K562 (cell line): ENCODE results near the gene FAM234A. TPM values are rescaled to one million over a fixed set of nuclear protein-coding genes. Genes with fewer than 3 reads are reported as not detected.

Source experiments
- ETV5 ChIP-seq: sonication (generic); formaldehyde crosslinking; IDR thresholded peaks from 2 replicates; pipeline ENCODE4 v1.4.0; 2020; ENCODE audit warnings: low read depth, mild to moderate bottlenecking, missing genetic modification reagents
- polyA plus RNA-seq, 8 experiments: library from polyadenylated mRNA; depleted of rRNA in 4 of 8; stranded (reverse) in 5 of 8; unstranded in 3 of 8; fragments of >200 nt; fragmentation: Nextera tagmentation in 2 of 8; fragmentation: Illumina TruSeq in 1 of 8; extraction: Ambion mirVana in 2 of 8; extraction: Trizol in 1 of 8; gene quantifications; 2 replicates each; pipeline versions ENCODE4 v1.2.1 to v1.2.3, GENCODE V29; 2011 to 2014; ENCODE audit warnings: inconsistent platforms in 1 of 8, missing spikeins in 1 of 8
- total RNA-seq, 7 experiments: library from RNA; depleted of rRNA in 6 of 7; stranded (reverse); fragments of >200 nt in 6 of 7; fragmentation: Illumina TruSeq in 2 of 7; extraction: Trizol in 2 of 7; gene quantifications; 2 replicates each; pipeline versions ENCODE4 v1.2.1 to v1.2.3, GENCODE V29; 2011 to 2021; ENCODE audit warnings: low replicate concordance in 1 of 7
- TF ChIP-seq, protein P1 (sequence below), 2 experiments: fragments of 200-800 bp in 1 of 2; sonication (Bioruptor generic) in 1 of 2; sonication (generic) in 1 of 2; formaldehyde crosslinking in 1 of 2; IDR thresholded peaks in 1 of 2; conservative IDR thresholded peaks in 1 of 2; 2 replicates each; pipeline versions ENCODE4 v1.5.0 to v1.6.1; 2016 to 2020; ENCODE audit warnings: missing compliant biosample characterization in 1 of 2, missing genetic modification characterization in 1 of 2, missing genetic modification reagents in 1 of 2
- TF ChIP-seq, protein P2 (sequence below): fragments of 250-450 bp; sonication (Bioruptor Pico); IDR thresholded peaks from 2 replicates; pipeline ENCODE4 v1.8.0; 2022; ENCODE audit warnings: inconsistent platforms
- TF ChIP-seq, protein P3 (sequence below): sonication (generic); formaldehyde crosslinking; IDR thresholded peaks from 2 replicates; pipeline ENCODE4 v1.8.0; 2022; ENCODE audit warnings: missing genetic modification reagents, mild to moderate bottlenecking, moderate library complexity, borderline replicate concordance
- TF ChIP-seq, protein P4 (sequence below): fragments of 450-650 bp; IDR thresholded peaks from 2 replicates; pipeline ENCODE4 v1.6.1; 2016; ENCODE audit warnings: low read depth

The FAM234A gene
- total and polyA plus RNA-seq, 9 of the 15 experiments (the other 6 are each of a cell fraction or from before 2014, with no cell fraction given), result 1.0 to 47.9 (median 15.0) TPM

DNA sequence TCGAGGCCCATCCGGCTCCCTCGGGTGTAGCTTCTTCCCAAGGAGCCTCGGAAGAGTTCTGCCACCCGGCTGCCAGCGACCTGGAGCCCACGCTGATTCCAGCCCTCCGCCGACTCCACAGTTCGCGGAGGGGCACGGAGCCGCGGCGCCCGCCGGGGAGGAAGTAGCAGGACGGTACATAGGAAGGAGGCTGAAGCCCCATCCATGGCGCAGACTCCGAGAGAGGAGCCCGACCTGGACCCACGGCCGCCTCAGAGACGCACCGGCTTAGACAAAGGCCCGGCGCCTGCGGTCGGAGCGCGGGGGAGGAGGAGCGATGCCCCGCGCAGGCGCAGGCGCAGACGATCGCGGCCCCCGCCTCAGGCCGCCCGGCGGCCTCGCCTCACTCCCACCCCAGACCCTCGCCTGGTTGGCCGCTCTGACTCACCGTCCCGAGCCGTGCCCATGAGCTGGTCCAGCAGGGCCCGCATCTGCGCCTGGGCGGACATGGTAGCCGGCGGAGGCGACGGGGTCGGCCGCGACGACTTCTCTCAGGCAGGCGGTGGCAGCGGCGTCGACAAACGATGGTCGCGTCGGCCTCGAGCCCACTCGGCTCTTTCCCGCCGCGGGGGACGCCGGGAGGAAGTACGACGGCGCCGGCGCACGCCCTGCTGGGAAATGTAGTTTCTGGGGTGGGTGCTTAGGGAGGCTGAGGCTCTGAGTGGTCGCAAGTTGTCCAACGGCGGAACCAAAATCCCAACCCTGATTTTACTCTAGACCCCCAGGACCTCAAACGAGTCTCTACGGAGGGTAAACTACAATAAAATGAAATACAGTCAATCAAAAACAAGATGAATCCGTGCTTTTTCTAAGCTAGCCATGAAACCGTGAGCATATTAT, 5.5 kb upstream of the FAM234A start, which contains the start of gene LUC7L (continued):
- TF ChIP-seq, protein P1, sequence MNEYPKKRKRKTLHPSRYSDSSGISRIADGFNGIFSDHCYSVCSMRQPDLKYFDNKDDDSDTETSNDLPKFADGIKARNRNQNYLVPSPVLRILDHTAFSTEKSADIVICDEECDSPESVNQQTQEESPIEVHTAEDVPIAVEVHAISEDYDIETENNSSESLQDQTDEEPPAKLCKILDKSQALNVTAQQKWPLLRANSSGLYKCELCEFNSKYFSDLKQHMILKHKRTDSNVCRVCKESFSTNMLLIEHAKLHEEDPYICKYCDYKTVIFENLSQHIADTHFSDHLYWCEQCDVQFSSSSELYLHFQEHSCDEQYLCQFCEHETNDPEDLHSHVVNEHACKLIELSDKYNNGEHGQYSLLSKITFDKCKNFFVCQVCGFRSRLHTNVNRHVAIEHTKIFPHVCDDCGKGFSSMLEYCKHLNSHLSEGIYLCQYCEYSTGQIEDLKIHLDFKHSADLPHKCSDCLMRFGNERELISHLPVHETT (CRISPR knock-in tag; conservative IDR thresholded peaks at IDR 0.05 in 1 of 2, IDR thresholded peaks at IDR 0.05 in 1 of 2), result peak in 1 of 2 experiments; percentile 91; a peak in 2 of 4 replicates
- TF ChIP-seq, protein P2, sequence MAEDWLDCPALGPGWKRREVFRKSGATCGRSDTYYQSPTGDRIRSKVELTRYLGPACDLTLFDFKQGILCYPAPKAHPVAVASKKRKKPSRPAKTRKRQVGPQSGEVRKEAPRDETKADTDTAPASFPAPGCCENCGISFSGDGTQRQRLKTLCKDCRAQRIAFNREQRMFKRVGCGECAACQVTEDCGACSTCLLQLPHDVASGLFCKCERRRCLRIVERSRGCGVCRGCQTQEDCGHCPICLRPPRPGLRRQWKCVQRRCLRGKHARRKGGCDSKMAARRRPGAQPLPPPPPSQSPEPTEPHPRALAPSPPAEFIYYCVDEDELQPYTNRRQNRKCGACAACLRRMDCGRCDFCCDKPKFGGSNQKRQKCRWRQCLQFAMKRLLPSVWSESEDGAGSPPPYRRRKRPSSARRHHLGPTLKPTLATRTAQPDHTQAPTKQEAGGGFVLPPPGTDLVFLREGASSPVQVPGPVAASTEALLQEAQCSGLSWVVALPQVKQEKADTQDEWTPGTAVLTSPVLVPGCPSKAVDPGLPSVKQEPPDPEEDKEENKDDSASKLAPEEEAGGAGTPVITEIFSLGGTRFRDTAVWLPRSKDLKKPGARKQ (CRISPR knock-in tag), result no peak
- TF ChIP-seq, protein P3, sequence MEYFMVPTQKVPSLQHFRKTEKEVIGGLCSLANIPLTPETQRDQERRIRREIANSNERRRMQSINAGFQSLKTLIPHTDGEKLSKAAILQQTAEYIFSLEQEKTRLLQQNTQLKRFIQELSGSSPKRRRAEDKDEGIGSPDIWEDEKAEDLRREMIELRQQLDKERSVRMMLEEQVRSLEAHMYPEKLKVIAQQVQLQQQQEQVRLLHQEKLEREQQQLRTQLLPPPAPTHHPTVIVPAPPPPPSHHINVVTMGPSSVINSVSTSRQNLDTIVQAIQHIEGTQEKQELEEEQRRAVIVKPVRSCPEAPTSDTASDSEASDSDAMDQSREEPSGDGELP (CRISPR knock-in tag), result peak; percentile 82
- TF ChIP-seq, protein P4, sequence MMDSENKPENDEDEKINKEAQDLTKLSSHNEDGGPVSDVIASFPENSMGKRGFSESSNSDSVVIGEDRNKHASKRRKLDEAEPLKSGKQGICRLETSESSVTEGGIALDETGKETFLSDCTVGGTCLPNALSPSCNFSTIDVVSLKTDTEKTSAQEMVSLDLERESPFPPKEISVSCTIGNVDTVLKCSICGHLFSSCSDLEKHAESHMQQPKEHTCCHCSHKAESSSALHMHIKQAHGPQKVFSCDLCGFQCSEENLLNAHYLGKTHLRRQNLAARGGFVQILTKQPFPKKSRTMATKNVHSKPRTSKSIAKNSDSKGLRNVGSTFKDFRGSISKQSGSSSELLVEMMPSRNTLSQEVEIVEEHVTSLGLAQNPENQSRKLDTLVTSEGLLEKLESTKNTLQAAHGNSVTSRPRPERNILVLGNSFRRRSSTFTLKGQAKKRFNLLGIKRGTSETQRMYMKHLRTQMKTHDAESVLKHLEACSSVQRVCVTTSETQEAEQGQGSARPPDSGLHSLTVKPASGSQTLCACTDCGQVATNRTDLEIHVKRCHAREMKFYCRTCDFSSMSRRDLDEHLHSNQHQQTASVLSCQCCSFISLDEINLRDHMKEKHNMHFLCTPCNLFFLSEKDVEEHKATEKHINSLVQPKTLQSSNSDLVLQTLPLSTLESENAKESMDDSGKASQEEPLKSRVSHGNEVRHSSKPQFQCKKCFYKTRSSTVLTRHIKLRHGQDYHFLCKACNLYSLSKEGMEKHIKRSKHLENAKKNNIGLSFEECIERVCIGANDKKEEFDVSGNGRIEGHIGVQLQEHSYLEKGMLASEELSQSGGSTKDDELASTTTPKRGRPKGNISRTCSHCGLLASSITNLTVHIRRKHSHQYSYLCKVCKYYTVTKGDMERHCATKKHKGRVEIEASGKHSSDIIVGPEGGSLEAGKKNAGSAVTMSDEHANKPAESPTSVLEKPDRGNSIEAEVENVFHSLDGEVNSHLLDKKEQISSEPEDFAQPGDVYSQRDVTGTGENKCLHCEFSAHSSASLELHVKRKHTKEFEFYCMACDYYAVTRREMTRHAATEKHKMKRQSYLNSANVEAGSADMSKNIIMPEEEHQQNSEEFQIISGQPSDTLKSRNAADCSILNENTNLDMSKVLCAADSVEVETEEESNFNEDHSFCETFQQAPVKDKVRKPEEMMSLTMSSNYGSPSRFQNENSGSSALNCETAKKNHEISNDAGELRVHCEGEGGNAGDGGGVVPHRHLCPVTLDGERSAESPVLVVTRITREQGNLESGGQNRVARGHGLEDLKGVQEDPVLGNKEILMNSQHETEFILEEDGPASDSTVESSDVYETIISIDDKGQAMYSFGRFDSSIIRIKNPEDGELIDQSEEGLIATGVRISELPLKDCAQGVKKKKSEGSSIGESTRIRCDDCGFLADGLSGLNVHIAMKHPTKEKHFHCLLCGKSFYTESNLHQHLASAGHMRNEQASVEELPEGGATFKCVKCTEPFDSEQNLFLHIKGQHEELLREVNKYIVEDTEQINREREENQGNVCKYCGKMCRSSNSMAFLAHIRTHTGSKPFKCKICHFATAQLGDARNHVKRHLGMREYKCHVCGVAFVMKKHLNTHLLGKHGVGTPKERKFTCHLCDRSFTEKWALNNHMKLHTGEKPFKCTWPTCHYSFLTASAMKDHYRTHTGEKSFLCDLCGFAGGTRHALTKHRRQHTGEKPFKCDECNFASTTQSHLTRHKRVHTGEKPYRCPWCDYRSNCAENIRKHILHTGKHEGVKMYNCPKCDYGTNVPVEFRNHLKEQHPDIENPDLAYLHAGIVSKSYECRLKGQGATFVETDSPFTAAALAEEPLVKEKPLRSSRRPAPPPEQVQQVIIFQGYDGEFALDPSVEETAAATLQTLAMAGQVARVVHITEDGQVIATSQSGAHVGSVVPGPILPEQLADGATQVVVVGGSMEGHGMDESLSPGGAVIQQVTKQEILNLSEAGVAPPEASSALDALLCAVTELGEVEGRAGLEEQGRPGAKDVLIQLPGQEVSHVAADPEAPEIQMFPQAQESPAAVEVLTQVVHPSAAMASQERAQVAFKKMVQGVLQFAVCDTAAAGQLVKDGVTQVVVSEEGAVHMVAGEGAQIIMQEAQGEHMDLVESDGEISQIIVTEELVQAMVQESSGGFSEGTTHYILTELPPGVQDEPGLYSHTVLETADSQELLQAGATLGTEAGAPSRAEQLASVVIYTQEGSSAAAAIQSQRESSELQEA, result peak; percentile 82
- TF ChIP-seq ETV5 (CRISPR knock-in tag), result peak; percentile 88
- TF ChIP-seq, all 486 proteins: peak for 167
